RPMI8226 (cell line): ENCODE results near the gene ACADVL.

Experiments
- DNase-seq: peaks from one replicate; pipeline ENCODE4 v3.0.0-alpha.2; 2015

The ACADVL gene

GRCh38 chr17:7252176-7253043 is 32.7 kb downstream of the ACADVL start, which contains the start of gene ELP5:
Gene ELP5 (plus strand): TSS chr17:7252215. CDS start chr17:7252551, 336 bp downstream.
- peak; percentile 90 for DNase-seq

GRCh38 chr17:7253082-7253481 is 33.3 kb downstream of the ACADVL start:
- no peak for DNase-seq

GRCh38 chr17:7254511-7254910 is 34.8 kb downstream of the ACADVL start:
- DNase-seq = no peak

- no peak for DNase-seq
Measured at GRCh38 chr17:7256766-7257456, 37.2 kb downstream of the ACADVL start.

- no peak for DNase-seq
Measured at GRCh38 chr17:7258731-7259554, 39.2 kb downstream of the ACADVL start.

GRCh38 chr17:7259555-7259889 is 39.8 kb downstream of the ACADVL start:
- DNase-seq = no peak

GRCh38 chr17:7260151-7260550 is 40.4 kb downstream of the ACADVL start:
- no peak for DNase-seq

- peak; percentile 79 for DNase-seq
Measured at GRCh38 chr17:7260651-7261378, 41.1 kb downstream of the ACADVL start.

GRCh38 chr17:7261379-7262191 is 41.8 kb downstream of the ACADVL start:
- DNase-seq = no peak

- DNase-seq = peak; percentile 52
Measured at GRCh38 chr17:7262192-7262934, 42.6 kb downstream of the ACADVL start, which contains the start of gene CLDN7. Gene CLDN7 (minus strand): TSS chr17:7262478. CDS start chr17:7262043, 435 bp downstream.

- peak; percentile 70 for DNase-seq
Measured at GRCh38 chr17:7262935-7263800, 43.4 kb downstream of the ACADVL start.

- no peak for DNase-seq
Measured at GRCh38 chr17:7263801-7264078, 44.0 kb downstream of the ACADVL start.

- no peak for DNase-seq
Measured at GRCh38 chr17:7266784-7267183, 47.0 kb downstream of the ACADVL start.
